ENCODE measurements around the gene SRSF7. TPM values are rescaled to one million over a fixed set of nuclear protein-coding genes. Genes with fewer than 3 reads are reported as not detected.

The SRSF7 gene
- total and polyA plus RNA-seq, 9 of the 15 experiments (the other 6 are each of a cell fraction or from before 2014, with no cell fraction given): 219 to 726 (median 375) TPM

- FAIRE-seq (no peak), ATAC-seq (no peak), DNase-seq (ENCODE audit: extremely low read depth in 1 of 4, low spot score in 3 of 4) (no peak)
- Histone ChIP-seq H3K4me2 (ENCODE audit: insufficient read depth, low read length) (no peak overlapping the region), H3K4me1 (replicated peaks in 1 of 2; ENCODE audit: control insufficient read depth in 2 of 2, insufficient read depth in 2 of 2, low read length in 2 of 2) (no peaks in the 10 kb centered on the region), H3K36me3 (ENCODE audit: control insufficient read depth, insufficient read depth, low read length) (peaks cover 38% of the 10 kb centered on the region), H3K9me1 (ENCODE audit: control insufficient read depth, insufficient read depth, low read length) (no peaks in the 10 kb centered on the region), H2AFZ (ENCODE audit: low read depth, low read length) (no peak overlapping the region), H3K9ac (ENCODE audit: insufficient read depth in 1 of 2, low read depth in 2 of 2, low read length in 2 of 2) (no peak overlapping the region), H4K20me1 (replicated peaks; ENCODE audit: control insufficient read depth, insufficient read depth, low read length) (no peaks in the 10 kb centered on the region), H3K27me3 (ENCODE audit: control insufficient read depth in 2 of 2, insufficient read depth in 2 of 2, low read length in 2 of 2) (no peaks in the 10 kb centered on the region), H3K27ac (ENCODE audit: extremely low read depth, low read depth, low read length) (no peak overlapping the region), H3K4me3 (no peak overlapping the region), H3K9me3 (replicated peaks; ENCODE audit: control insufficient read depth, insufficient read depth, low read depth, low read length) (no peaks in the 10 kb centered on the region), H3K79me2 (ENCODE audit: control insufficient read depth, insufficient read depth, low read length) (no peaks in the 10 kb centered on the region)
- WGBS (ENCODE audit: insufficient coverage, low coverage, missing lambda C conversion rate): 70% methylated on average over 5 of the region's 6 CpGs
- CTCF ChIA-PET (ENCODE audit: low intra/inter-chr PET ratio): no interaction called here
- no TSS peak for BruUV-seq (replicated peaks)
- intact Hi-C loops (cut with micrococcal nuclease): no loop called here
- no peak for TF ChIP-seq ZBTB8A (IDR thresholded peaks at IDR 0.05; ENCODE audit: partially characterized antibody)
- in situ Hi-C loops (cut with MboI): loop anchor here (10.0 to 25.0 kb wide), 2 partner anchors 429 to 746 kb away; no protein-coding TSS in a partner anchor
- POLR2A ChIA-PET: interaction anchor here (0.8 to 3.5 kb wide), 6 partner anchors 9 to 178 kb away, joined by 3 to 19 read pairs (median 7); partner anchors contain the start of gene SRSF7
These were observed 17.7 kb downstream of the SRSF7 start for GRCh38 chr2:38733300-38733971.

DNA sequence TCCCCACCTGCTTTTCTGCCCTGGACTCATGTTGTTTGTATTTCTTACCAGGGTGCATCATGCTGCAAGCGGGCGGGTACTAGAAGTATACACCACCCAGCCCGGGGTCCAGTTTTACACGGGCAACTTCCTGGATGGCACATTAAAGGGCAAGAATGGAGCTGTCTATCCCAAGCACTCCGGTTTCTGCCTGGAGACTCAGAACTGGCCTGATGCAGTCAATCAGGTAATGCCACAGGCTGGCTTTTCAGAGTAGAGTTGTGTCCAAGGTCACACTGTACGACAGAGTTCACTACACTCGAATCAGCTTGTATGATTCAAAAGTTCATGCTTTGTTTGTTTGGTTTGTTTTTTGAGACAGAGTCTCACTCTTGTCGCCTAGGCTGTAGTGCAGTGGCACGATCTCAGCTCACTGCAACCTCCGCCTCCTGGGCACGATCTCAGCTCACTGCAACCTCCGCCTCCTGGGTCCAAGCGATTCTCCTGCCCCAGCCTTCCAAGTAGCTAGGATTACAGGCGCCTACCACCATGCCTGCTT, 19.4 kb downstream of the SRSF7 start:
- ATAC-seq (no peak), DNase-seq (ENCODE audit: extremely low read depth in 1 of 4, low spot score in 3 of 4) (no peak), FAIRE-seq (no peak)
- H3K4me3 ChIP-seq: no peak overlapping the region
- no peaks in the 10 kb centered on the region for H3K4me1 ChIP-seq (replicated peaks in 1 of 2; ENCODE audit: control insufficient read depth in 2 of 2, insufficient read depth in 2 of 2, low read length in 2 of 2)
- H3K9me3 ChIP-seq (replicated peaks; ENCODE audit: control insufficient read depth, insufficient read depth, low read depth, low read length): no peaks in the 10 kb centered on the region
- no peak overlapping the region for H2AFZ ChIP-seq (ENCODE audit: low read depth, low read length)
- no peaks in the 10 kb centered on the region for H4K20me1 ChIP-seq (replicated peaks; ENCODE audit: control insufficient read depth, insufficient read depth, low read length)
- ChIA-PET CTCF (ENCODE audit: low intra/inter-chr PET ratio) (interaction anchor here (0.6 kb wide), 2 partner anchors 9 to 12 kb away, joined by 3 read pairs; no protein-coding TSS in a partner anchor), POLR2A (interaction anchor here (0.6 to 1.6 kb wide), 7 partner anchors 12 to 1791 kb away, joined by 3 to 7 read pairs (median 3); no protein-coding TSS in a partner anchor)
- no TSS peak for BruUV-seq (replicated peaks)
- H3K27ac ChIP-seq (ENCODE audit: extremely low read depth, low read depth, low read length): no peak overlapping the region
- intact Hi-C loops (cut with micrococcal nuclease): no loop called here
- no peak overlapping the region for H3K9ac ChIP-seq (ENCODE audit: insufficient read depth in 1 of 2, low read depth in 2 of 2, low read length in 2 of 2)
- WGBS (ENCODE audit: insufficient coverage, low coverage, missing lambda C conversion rate): 78% methylated on average over 14 of the region's 14 CpGs
- TF ChIP-seq YBX1 (IDR thresholded peaks at IDR 0.05) (no peak), NR2F6 (CRISPR knock-in tag; IDR thresholded peaks at IDR 0.05) (no peak), KHSRP (IDR thresholded peaks at IDR 0.05) (no peak), ZNF696 (CRISPR knock-in tag; conservative IDR thresholded peaks at IDR 0.05) (no peak), HMGN3 (IDR thresholded peaks at IDR 0.05; ENCODE audit: borderline replicate concordance, extremely low read depth, insufficient read length, low read depth, low read length) (no peak), HDAC3 (IDR thresholded peaks at IDR 0.05; ENCODE audit: borderline replicate concordance, partially characterized antibody) (no peak), RHOXF2B (CRISPR knock-in tag; conservative IDR thresholded peaks at IDR 0.05) (no peak), ARHGAP35 (IDR thresholded peaks at IDR 0.05; ENCODE audit: partially characterized antibody) (no peak), CBFB (CRISPR knock-in tag; IDR thresholded peaks at IDR 0.05) (no peak), SMARCC2 (IDR thresholded peaks at IDR 0.05; ENCODE audit: low read depth) (no peak), KDM4B (IDR thresholded peaks at IDR 0.05; ENCODE audit: borderline replicate concordance in 2 of 2, low read depth in 1 of 2) (no peak), HNRNPL (IDR thresholded peaks at IDR 0.05; ENCODE audit: low read depth, low read length) (no peak)
- TF ChIP-seq, protein P1, sequence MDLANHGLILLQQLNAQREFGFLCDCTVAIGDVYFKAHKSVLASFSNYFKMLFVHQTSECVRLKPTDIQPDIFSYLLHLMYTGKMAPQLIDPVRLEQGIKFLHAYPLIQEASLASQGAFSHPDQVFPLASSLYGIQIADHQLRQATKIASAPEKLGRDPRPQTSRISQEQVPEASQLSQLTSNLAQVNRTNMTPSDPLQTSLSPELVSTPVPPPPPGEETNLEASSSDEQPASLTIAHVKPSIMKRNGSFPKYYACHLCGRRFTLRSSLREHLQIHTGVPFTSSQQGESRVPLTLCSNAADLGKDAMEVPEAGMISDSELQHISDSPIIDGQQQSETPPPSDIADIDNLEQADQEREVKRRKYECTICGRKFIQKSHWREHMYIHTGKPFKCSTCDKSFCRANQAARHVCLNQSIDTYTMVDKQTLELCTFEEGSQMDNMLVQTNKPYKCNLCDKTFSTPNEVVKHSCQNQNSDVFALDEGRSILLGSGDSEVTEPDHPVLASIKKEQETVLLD (IDR thresholded peaks at IDR 0.05): no peak
- H3K9me1 ChIP-seq (ENCODE audit: control insufficient read depth, insufficient read depth, low read length): no peaks in the 10 kb centered on the region
- H3K79me2 ChIP-seq (ENCODE audit: control insufficient read depth, insufficient read depth, low read length): no peaks in the 10 kb centered on the region
- in situ Hi-C loops (cut with MboI): loop anchor here (10.0 to 25.0 kb wide), 2 partner anchors 427 to 744 kb away; no protein-coding TSS in a partner anchor
- H3K36me3 ChIP-seq (ENCODE audit: control insufficient read depth, insufficient read depth, low read length): peaks cover 24% of the 10 kb centered on the region
- no peak overlapping the region for H3K4me2 ChIP-seq (ENCODE audit: insufficient read depth, low read length)
- no peaks in the 10 kb centered on the region for H3K27me3 ChIP-seq (ENCODE audit: control insufficient read depth in 2 of 2, insufficient read depth in 2 of 2, low read length in 2 of 2)

Measured in K562 (cell line).